Astrocyte of the cerebellum (primary cell): ENCODE measurements around the gene EEIG1.

Experiments used
- DNase-seq: peaks from one replicate; pipeline ENCODE4 v3.0.0-alpha.2; 2011; ENCODE audit warnings: low read depth
- H3K4me3 ChIP-seq: 2 replicates; pipeline ENCODE4 v1.5.1; 2011; ENCODE audit warnings: mild to moderate bottlenecking, low read depth, low read length, moderate library complexity
- in situ Hi-C: cut with HindIII; loops from 2 replicates; pipeline ENCODE4 v1.10.0; 2017; ENCODE audit warnings: low sequenced_read_pairs
- TF ChIP-seq, protein P1 (sequence below): IDR thresholded peaks from 2 replicates; pipeline ENCODE4 v1.5.1; 2012; ENCODE audit warnings: low read length, low read depth, moderate library complexity, mild to moderate bottlenecking; ENCODE audit errors: missing control alignments

Gene EEIG1

DNA sequence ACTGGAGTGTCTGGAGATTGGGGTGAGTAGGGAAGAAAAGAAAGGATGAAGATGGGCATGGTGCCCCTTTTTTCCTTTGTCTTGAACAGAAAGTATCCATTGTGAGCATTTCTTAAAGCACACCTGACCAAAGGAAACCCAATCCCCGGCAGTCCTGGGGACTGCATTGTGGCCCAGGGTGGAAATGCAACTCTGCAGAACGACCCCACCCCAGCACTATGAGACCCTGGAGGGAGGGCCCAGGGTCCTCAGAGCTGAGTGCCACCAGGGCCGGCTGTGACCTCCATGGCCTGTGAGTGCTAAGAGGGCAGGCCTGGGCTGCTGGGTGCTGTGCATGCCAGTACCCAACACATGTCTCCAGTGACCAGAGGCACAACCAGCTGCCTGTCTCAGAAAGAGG, 18.5 kb downstream of the EEIG1 start:
- TF ChIP-seq, protein P1, sequence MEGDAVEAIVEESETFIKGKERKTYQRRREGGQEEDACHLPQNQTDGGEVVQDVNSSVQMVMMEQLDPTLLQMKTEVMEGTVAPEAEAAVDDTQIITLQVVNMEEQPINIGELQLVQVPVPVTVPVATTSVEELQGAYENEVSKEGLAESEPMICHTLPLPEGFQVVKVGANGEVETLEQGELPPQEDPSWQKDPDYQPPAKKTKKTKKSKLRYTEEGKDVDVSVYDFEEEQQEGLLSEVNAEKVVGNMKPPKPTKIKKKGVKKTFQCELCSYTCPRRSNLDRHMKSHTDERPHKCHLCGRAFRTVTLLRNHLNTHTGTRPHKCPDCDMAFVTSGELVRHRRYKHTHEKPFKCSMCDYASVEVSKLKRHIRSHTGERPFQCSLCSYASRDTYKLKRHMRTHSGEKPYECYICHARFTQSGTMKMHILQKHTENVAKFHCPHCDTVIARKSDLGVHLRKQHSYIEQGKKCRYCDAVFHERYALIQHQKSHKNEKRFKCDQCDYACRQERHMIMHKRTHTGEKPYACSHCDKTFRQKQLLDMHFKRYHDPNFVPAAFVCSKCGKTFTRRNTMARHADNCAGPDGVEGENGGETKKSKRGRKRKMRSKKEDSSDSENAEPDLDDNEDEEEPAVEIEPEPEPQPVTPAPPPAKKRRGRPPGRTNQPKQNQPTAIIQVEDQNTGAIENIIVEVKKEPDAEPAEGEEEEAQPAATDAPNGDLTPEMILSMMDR: no peak
- in situ Hi-C loops: no loop called here
- H3K4me3 ChIP-seq: no peak overlapping the region
- no peak for DNase-seq

- in situ Hi-C loops: no loop called here
- DNase-seq: no peak
- TF ChIP-seq, protein P1: no peak
- H3K4me3 ChIP-seq: no peak overlapping the region
These were observed 19.1 kb downstream of the EEIG1 start for GRCh38 chr9:127961613-127962155.

- H3K4me3 ChIP-seq: no peak overlapping the region
- DNase-seq: no peak
- TF ChIP-seq, protein P1: no peak
- in situ Hi-C loops: no loop called here
These were observed 19.7 kb downstream of the EEIG1 start for GRCh38 chr9:127961155-127961490.

DNA sequence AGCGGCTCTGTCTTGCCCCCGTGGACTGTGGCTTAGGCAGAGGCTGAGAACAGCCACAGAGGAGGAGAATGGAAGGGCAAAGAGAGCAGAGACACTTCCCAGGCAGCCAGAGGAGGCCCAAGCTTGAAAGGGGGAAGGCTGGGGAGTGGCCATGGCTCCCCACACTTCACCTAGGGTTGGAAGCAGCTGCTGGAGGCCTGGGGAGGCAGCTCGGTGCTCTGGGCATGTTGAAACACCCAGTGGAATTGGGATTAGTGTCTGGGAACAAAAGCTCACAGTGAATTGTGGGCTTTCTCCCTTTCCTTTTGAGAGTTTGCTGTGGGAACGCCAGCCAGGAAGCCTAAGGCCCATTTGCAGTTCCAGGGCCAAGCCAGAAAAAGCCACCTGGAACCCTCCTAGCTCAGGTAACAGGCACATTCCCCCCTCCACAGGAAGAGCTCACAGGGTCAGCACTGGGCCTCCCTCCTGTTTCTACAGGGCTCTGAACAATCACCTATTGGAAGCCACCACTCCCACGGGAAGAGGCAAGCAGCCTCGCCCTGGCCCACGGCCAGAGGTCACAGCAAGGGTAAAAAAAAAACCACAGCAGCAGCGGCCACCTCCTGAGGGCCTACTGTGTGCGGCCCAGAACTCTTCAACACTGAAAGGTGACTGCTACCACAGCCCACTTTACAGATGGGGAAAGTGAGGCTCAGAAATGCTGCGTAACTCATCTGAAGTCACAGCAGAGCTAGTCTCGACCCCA, 20.2 kb downstream of the EEIG1 start:
- H3K4me3 ChIP-seq: no peak overlapping the region
- in situ Hi-C loops: no loop called here
- no peak for DNase-seq
- TF ChIP-seq, protein P1: no peak

DNA sequence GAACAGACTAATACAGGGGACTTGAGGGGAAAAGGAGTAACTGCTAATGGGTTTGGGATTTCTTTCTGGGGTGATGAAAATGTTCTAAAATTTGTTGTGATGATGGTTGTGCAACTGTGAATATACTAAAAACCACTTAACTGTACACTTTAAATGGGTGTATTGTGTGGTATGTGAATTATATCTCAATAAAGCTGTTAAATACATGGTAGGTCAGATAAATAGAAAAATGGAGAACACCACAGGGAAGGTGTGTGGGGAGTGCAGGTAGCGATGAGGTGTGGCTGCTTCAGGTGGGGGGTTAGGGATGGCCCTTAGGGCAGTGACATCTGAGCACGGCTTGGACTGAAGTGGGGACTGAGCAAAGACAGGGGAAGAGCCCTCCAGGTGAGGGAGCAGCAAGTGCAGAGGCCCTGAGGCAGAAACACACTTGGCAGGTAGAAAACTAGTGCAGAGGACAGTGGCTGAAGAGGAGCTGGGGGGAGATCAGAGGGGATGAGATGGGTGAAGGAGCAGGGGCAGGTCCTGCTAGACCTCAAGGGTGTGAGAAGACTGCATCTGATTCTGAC, 20.9 kb downstream of the EEIG1 start:
- in situ Hi-C loops: no loop called here
- TF ChIP-seq, protein P1: no peak
- H3K4me3 ChIP-seq: no peak overlapping the region
- DNase-seq: no peak

DNA sequence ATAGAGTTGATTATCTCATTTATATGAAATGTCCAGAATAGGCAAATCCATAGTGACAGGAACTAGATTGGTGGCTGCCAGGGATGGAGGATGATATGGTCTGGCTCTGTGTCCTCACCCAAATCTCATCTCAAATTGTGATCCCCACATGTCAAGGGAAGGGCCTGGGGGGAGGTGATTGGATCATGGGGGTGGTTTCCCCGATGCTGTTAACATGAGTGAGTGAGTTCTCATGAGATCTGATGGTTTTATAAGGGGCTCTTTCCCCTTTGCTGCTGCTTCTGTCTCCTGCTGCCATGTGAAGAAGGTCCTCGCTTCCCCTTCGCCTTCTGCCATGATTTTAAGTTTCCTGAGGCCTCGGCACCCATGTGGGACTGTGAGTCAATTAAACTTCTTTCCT, 21.4 kb downstream of the EEIG1 start:
- TF ChIP-seq, protein P1: no peak
- no peak for DNase-seq
- in situ Hi-C loops: no loop called here
- H3K4me3 ChIP-seq: no peak overlapping the region
